ENCODE measurements around the gene DKC1.

DNA sequence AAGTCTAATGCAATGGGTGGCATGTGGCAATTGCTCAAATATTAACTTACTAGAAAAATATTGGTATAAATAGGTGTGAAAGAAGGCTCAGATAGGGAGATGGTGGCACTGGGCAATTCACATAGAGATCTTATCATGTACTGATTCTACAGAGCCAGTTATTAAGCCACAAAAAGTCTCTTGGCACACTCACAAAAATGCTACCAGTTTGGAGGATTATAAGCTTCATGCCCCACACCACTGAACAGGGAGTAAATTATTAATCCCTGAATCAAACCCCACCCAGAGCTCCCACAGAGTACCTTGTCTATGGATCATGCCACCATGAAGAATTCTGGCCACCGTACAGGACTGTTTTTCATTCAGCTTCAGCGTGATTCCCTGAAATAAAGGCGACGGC is 28.8 kb downstream of the DKC1 start:
- TF ChIP-seq CTCF (IDR thresholded peaks at IDR 0.05) (no peak), POLR2AphosphoS5 (IDR thresholded peaks at IDR 0.05) (no peak)
